Keratinocyte (primary cell): ENCODE data around the gene RAB44.

Source experiments
- CTCF ChIP-seq, 3 experiments: IDR thresholded peaks in 1 of 3; conservative IDR thresholded peaks in 1 of 3; optimal IDR thresholded peaks in 1 of 3; 2 replicates in 2 of 3; 3 replicates in 1 of 3; pipeline versions ENCODE3 to v1.5.1; 2011; ENCODE audit warnings: low read length in 3 of 3, mild to moderate bottlenecking in 3 of 3, moderate library complexity in 2 of 3, control low read depth in 1 of 3, inconsistent platforms in 1 of 3; ENCODE audit not compliant: insufficient read depth in 2 of 3; ENCODE audit errors: extremely low read depth in 1 of 3
- EZH2 ChIP-seq: IDR thresholded peaks from one replicate; pipeline ENCODE4 v1.6.1; 2012; ENCODE audit warnings: inconsistent platforms, mild to moderate bottlenecking, low read length, moderate library complexity

- TF ChIP-seq EZH2: no peak
- no peak for TF ChIP-seq CTCF (optimal IDR thresholded peaks at IDR 0.05 in 1 of 3, IDR thresholded peaks at IDR 0.05 in 1 of 3, conservative IDR thresholded peaks at IDR 0.05 in 1 of 3; ENCODE audit: extremely low read depth in 1 of 3, insufficient read depth in 2 of 3, low read length in 3 of 3)
These were observed 46.1 kb downstream of the RAB44 start for GRCh38 chr6:36743538-36744303.
